NCI-H2171 (cell line): ENCODE data around the gene ACO2.
"Not testable (repeated sequence)": the region's sequence is repeated elsewhere in the genome, so short reads cannot be mapped to it uniquely, and the experiment has no call there.

Experiments
- DNase-seq: peaks from one replicate; lab custom pipeline; 2025; lab: John Stamatoyannopoulos, UW

ACO2 gene

GRCh38 chr22:41448189-41448808 is 20.6 kb upstream of the ACO2 start:
- DNase-seq, result peak; percentile 98

GRCh38 chr22:41458161-41458728 is 10.7 kb upstream of the ACO2 start:
- DNase-seq, result no peak

GRCh38 chr22:41459431-41459830 is 9.5 kb upstream of the ACO2 start:
- no peak for DNase-seq

GRCh38 chr22:41460071-41460470 is 8.8 kb upstream of the ACO2 start:
- not testable (repeated sequence) for DNase-seq

- DNase-seq, result no peak
These were observed 7.0 kb upstream of the ACO2 start for GRCh38 chr22:41461901-41462300.

GRCh38 chr22:41469218-41469851 is 418 bp downstream of the ACO2 start:
- DNase-seq, result no peak

- DNase-seq, result no peak
These were observed 2.0 kb downstream of the ACO2 start for GRCh38 chr22:41470886-41471285.

- no peak for DNase-seq
These were observed 2.7 kb downstream of the ACO2 start for GRCh38 chr22:41471568-41471967.

- DNase-seq, result no peak
These were observed 6.0 kb downstream of the ACO2 start for GRCh38 chr22:41474872-41475451.

GRCh38 chr22:41478473-41478872 is 9.6 kb downstream of the ACO2 start:
- no peak for DNase-seq

GRCh38 chr22:41478891-41479521 is 10.1 kb downstream of the ACO2 start:
- DNase-seq, result peak; percentile 74

- peak; percentile 33 for DNase-seq
These were observed 10.9 kb downstream of the ACO2 start for GRCh38 chr22:41479671-41480396.

GRCh38 chr22:41480397-41480735 is 11.4 kb downstream of the ACO2 start:
- no peak for DNase-seq

GRCh38 chr22:41481131-41481830 is 12.4 kb downstream of the ACO2 start:
- DNase-seq, result no peak

- DNase-seq, result no peak
These were observed 13.0 kb downstream of the ACO2 start for GRCh38 chr22:41481925-41482318.

- DNase-seq, result no peak
These were observed 13.5 kb downstream of the ACO2 start for GRCh38 chr22:41482319-41482935.

GRCh38 chr22:41485033-41485432 is 16.1 kb downstream of the ACO2 start:
- no peak for DNase-seq

GRCh38 chr22:41487037-41487935 is 18.4 kb downstream of the ACO2 start:
- no peak for DNase-seq

GRCh38 chr22:41488076-41488475 is 19.2 kb downstream of the ACO2 start:
- peak; percentile 43 for DNase-seq
